Fibroblast of peridontal ligament (primary cell): ENCODE data around the gene SCFD2.
"Not testable (repeated sequence)": the region's sequence is repeated elsewhere in the genome, so short reads cannot be mapped to it uniquely, and the experiment has no call there.

Experiments
- DNase-seq: peaks from one replicate; pipeline ENCODE4 v3.0.0-alpha.2; 2010; ENCODE audit errors: extremely low read depth

Gene SCFD2

DNA sequence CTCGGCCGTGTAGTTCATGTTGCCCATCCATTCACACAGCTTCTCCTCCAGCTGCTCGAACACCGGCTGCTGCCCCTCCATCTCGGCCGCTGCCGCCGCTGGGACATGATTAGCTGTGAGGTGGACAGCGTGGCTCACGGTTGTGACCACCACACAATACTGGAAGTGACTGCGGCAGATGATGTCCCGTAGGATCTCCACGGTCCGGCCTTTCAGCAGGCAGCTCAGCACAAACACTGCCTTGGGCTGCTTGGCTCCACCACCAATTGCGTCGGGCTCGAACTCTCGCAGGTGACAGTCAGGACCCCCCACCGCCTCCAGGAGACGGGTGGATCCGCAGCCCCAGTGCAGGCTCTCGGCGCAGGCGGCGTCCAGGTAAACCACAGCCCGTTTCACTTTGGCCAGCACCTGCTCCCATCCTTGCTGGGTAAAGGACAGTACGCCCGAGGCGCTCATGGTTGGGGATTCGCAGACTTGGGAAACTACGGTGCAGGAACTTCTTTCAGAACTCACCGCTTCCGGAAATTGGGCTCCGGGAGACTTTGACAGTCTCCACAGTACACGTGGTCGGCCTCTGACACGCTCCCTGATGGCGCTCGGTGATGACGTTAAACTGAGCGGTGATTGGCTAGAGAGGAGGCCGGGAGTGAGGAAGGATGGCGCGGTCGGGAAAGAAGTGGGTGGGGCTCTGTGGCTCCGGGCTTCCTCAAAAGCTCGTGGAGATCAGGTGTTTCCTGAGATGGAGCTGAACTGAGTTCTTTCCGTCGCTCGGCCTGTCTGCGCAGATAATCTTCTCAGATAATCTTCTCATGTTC, at the start of gene SCFD2:
TSS of gene SCFD2 (minus strand) at position 576 of the 815 bp plus-strand sequence.
- DNase-seq, result peak; percentile 98

DNA sequence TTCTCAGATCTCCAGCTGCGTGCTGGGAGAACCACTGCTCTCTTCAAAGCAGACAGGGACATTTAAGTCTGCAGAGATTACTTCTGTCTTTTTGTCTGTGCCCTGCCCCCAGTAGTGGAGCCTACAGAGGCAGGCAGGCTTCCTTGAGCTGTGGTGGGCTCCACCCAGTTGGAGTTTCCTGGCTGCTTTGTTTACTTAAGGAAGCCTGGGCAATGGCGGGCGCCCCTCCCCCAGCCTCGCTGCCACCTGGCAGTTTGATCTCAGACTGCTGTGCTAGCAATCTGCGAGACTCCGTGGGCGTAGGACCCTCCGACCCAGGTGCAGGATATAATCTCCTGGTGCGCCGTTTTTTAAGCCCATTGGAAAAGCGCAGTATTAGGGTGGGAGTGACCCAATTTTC, 43.6 kb upstream of the SCFD2 start:
- not testable (repeated sequence) for DNase-seq

GRCh38 chr4:53380221-53380620, 14.4 kb upstream of the SCFD2 start:
- DNase-seq, result peak; percentile 30

DNA sequence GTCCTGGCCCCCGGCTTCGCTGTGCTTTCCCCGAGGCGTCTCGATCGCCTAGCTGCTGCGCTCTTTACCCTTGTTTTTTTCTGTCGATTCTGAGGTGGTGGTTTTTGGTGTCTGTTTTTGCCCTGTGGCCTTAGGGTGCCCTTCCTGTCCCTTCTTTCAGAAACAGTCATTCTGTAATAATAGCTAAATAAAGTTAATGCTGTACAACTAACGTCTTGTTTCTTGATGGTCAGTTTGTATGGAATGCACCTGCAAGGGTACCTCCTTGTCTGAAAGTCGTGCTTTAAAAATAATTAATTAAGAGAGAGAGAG, 12.3 kb upstream of the SCFD2 start:
- DNase-seq, result no peak

- peak; percentile 87 for DNase-seq
These were observed 11.7 kb upstream of the SCFD2 start, which contains the start of gene FIP1L1 for GRCh38 chr4:53377319-53378170. FIP1L1 (plus strand) TSS chr4:53377641; CDS start chr4:53377839, 198 bp downstream.

DNA sequence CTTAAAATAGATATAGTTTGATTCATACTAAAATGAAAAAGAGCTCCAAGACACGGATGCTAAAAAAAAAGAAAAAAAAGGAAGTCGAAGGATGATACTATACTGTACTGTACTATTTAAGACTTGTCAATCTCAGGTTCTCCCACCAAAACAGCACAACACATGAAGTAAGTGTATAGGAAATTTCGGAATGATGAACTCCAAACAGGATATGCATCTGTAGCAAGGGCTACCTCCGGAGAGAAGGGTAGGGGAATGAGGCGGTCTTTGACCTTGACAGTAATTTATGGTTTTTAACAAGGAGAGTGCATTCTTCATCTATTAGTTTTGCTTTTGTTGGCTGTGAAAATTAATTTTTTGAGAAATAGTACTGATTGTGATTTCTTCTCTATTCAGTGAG, 11.0 kb upstream of the SCFD2 start:
- DNase-seq, result no peak

GRCh38 chr4:53374777-53375258, 9.0 kb upstream of the SCFD2 start:
- no peak for DNase-seq

DNA sequence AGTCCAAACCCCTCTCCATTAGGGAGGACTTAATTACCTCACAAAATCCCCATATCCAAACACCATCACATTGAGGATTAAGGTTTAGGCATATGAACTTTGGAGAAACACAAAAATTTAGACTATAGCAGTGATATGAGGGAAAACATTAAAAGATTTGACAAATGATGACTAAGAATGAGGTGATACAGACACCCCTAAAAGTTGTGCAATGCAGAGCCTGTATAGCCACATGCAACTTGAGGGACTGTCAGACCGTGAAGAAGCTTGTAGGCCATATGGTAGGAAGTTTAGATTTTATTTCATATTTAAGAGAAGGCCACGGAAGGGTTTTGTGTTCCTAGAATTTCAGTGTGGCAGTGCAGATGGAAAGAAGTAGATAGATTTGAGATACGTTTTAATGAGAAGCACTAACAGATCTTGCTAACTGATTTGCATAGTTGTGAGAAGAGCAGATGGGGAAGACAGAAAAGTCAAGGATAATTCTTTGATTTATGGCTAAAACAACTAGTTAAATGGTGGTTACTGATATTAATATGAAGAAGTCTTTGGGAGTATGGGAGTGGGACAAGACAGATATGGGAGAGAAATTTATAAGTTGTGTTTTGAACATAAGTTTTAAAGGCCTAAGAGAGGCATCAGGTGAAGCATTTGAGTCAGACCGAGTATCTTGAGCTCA, 6.1 kb upstream of the SCFD2 start:
- DNase-seq, result no peak

DNA sequence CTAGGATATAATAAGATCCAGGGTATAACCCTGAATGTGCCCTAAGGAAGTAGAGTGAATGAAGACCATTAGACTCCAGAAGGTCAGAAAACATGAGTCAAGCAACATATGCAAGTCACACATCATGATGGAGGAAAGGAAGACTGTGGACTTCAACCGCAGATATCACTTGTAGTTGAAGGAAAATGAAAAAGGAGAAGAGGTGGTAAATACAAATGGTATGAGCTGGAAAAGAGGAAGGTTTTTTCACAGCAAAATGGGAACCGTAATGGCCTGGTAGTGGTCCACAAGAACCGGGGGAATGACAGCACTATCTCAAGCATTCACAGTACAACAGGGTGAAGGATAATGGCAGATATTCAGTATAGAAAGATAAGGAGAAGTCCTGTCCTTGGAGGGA, 5.2 kb upstream of the SCFD2 start:
- no peak for DNase-seq

DNA sequence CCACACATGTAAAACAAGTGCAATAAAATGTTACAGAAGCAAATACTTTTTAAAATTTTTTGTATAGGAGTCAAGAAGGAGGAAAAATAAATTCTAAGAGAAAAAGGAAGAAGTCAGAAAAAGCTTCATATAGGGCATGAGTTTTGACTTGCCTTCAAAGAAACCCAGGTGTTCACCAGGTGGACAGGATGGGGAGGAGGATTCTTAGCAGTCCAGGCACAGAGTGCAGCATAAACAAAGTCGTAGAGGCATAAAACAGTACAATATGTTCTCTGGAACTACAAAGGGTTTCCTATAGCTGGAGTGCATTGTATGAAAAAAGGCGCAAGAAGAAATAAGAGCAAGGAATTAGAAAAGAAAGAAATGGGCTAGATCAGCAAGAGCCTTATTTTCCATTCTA, 1.9 kb upstream of the SCFD2 start:
- no peak for DNase-seq

- DNase-seq, result no peak
These were observed 448 bp upstream of the SCFD2 start for GRCh38 chr4:53366301-53366716.

DNA sequence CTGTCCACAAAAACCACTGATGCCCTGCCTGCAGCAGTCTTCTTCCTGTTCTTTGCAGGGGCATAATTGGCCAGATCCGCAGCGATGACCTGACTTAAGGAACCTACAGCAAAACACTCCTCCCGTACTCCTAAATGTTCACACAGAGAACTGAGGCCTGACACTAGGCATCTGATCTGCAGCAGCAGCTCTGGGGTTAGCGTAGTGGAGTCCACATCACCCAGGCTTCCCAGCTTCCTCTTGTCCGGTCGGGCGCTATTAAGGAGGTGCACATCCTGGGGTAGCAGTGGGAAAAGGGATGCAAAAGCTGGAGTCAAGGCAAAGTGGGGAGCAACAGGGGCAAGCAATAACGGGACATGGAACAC, 758 bp downstream of the SCFD2 start:
- no peak for DNase-seq

DNA sequence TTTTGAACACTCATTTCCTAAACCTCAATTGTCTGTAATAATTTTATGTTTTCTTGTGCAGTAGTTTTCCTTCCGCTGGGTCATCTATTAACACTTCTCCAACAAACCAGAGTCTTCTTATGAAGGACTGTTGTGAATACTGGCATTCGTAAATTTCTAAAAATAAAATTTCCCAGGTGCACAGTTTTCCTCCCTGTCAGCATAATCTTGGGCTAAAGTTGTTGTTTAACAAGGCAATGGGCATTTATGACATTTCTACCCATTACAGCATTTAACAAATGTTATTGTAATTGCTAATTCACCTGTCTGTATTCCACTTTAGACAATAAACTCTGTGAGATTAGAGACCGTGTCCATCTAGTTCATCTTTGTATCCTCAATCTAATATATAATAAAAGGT, 1.2 kb downstream of the SCFD2 start:
- DNase-seq, result no peak

DNA sequence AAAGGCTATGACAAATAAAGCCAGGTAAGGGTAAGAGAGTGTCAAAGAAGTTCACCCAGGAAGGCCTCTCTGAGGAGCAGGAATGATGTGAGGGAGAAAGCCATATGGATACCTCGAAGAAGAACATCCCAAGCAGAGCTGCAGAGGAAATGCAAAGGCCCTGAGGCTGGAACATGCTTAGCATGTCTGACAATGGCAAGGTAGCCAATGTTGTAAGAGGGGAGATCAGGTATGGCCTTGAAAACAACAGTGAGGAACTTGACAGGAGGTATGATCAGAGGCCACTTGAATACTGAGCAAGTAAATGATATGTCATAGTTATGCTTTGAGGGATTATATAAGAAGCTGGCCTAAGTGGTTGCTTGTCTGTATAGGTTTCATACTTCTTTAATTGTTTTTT, 3.8 kb downstream of the SCFD2 start:
- DNase-seq, result no peak

DNA sequence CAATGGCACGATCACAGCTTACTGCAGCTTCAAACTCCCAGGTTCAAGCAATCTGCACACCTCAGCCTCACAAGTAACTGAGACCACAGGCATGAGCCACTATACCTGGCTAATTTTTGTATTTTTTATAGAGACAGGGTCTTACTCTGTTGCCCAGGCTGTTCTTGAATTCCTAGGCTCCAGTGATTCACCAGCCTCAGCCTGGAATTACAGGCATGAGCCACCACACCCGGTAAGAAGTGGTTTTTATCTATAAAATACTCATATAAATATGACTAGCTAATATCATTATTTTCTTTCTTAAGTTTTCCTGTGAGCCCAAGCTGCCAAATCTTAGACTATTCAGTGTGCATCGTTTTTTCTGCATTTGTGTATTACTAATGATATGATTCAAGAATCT, 4.4 kb downstream of the SCFD2 start:
- DNase-seq, result no peak

- DNase-seq, result no peak
These were observed 9.8 kb downstream of the SCFD2 start for GRCh38 chr4:53355930-53356521.

GRCh38 chr4:53354012-53354722, 11.7 kb downstream of the SCFD2 start:
- DNase-seq, result no peak

DNA sequence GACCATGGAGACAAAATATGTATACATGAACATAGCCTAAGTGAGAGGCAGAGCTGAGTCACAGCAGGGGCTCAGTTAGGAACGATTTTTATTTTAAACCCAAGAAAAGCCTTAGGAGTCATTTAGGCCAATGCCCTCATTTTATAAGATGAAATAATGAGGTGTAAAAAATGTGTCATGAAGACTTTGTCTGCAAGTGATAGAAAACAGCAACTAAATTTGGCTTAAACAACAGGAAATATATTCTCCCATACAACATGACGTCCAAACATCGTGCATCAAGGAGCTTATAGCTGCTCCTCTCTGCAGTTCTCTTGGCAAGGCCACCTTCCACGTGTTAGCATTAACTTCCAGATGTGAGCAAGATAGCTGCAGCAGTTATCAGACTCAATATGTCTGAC, 16.8 kb downstream of the SCFD2 start:
- DNase-seq, result no peak

DNA sequence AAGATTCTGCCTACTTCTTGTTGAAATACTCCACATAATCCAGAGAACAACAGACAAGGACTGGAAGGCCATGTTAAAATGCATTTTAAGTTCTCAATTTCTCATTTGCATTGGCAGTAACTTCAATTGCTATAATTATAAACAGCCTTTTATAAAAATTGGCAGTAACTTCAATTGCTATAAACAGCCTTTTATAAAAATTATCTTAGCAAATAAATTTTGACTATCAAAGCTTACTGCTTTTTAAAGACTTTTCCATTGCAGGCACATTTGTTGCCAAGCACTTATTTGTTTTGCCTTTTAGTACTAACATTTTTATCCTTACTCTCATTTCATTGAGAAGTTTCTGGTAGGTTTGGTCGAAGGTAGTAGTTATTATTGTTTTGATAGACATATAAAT, 17.8 kb downstream of the SCFD2 start:
- no peak for DNase-seq

DNA sequence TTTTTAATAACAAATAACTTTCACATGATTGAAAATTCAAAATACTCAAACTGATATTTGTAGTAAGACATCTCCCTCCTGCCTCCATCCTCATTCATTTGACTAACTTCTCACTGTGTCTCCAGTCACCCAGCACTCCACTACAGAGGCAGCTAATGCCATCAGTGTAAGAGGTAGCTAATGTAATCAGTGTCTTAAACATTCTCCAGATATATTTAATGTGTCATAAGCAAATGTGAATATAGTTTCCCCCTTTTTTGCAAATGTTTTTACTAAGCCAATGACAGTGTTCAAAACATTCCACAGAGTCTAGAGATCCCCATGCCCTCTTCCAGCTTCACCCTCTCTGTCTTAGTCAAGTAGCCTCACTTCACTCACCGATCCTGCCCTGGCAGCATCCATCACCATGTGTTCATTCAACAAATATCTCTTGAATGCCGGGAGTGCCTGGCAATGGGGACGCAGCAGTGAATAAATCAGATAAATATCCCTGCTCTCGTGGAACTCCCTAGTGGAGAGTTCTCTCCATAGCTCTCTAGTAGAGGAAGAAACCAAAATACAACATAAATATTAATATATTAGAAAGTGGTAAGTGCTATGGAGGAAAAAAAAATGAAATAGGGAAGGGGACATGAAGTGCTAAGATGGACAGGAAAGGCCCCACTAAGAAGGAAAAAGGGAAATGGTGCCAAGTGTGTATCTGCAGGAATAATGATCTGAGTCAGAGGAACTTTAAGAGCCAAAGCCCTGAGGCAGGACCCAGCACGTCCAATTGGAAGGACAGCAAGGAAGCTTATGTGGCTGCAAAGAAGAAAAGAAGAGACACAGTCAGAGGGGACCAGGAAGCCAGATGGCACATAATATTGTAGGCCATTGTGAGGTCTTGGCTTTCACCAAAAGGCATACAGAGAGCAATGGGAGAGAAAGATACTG, 18.7 kb downstream of the SCFD2 start:
- DNase-seq, result peak; percentile 32
